OCI-LY1 (cell line): ENCODE results near the gene AKR7A3.

Source experiments
- CTCF ChIP-seq: fragments of 200-600 bp; sonication (generic), shearing (Covaris generic); IDR thresholded peaks from 2 replicates; pipeline ENCODE4 v1.5.1; 2017; ENCODE audit warnings: mild to moderate bottlenecking, antibody characterized with exemption, low read length, moderate library complexity, mixed read lengths
- EZH2 ChIP-seq: fragments of 200-600 bp; sonication (generic), shearing (Covaris generic); IDR thresholded peaks from 2 replicates; pipeline ENCODE4 v1.8.0; 2017; ENCODE audit warnings: borderline replicate concordance, mixed run types, mild to moderate bottlenecking, antibody characterized with exemption, low read length, moderate library complexity, mixed read lengths

- TF ChIP-seq CTCF (no peak), EZH2 (no peak)
Measured at GRCh38 chr1:19239876-19240275, 48.7 kb downstream of the AKR7A3 start.
